ENCODE data around the gene AUTS2.

- TF ChIP-seq CTCF (IDR thresholded peaks at IDR 0.05) (no peak), POLR2A (IDR thresholded peaks at IDR 0.05) (no peak)
Measured at GRCh38 chr7:70655694-70656093, 1057.4 kb downstream of the AUTS2 start.
